ENCODE results near the gene HECTD4.

The HECTD4 gene

DNA sequence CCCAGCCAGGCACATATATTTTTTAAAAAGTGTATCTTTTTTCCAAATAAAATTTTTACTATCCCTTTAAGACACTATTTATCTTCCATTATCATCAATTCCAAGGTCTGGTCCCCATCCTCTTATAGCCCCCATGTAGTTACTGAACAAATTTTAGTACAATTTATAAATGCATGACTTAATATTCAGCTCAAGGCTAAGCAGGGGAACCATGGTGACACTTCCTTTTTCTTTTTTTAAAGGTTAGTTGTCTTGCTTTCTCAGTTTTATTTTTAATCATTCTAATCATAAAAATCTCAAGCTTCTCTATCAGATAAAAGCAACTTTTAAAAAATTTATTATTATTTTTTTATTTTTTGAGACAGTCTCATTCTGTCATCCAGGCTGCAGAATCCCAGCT, 164.6 kb downstream of the HECTD4 start:
- Histone ChIP-seq H3K4me3 (no peak overlapping the region), H3K9ac (no peak overlapping the region), H4K20me1 (no peaks in the 10 kb centered on the region), H3K4me1 (no peaks in the 10 kb centered on the region), H3K27ac (no peak overlapping the region), H3K36me3 (peaks cover 48 to 98% (median 73%) of the 10 kb centered on the region in 11 experiments), H3K4me2 (no peak overlapping the region), H3K9me3 (replicated peaks in 1 of 11) (no peaks in the 10 kb centered on the region), H3K27me3 (no peaks in the 10 kb centered on the region)
- TF ChIP-seq Cebpa-rat (IDR thresholded peaks at IDR 0.05) = no peak

DNA sequence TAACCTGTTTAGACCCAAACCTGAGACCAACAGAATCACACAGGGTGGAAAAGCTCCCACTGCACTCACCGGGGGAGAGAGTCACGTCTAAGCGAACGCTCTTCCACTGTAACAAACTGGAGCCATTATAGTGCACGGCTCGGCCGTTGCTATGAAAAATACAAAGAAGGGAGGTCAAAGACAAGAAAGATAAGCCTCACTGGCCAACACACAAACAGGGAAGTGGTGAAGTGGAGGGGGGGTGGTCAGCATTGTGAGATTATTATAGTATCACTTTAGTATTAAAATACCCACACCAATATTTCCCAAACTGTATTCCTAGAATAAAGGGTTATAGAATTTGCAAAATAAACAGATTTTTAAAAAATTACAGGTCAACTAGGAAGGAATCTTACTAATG, 166.0 kb downstream of the HECTD4 start:
- Histone ChIP-seq H3K36me3 (peaks cover 57 to 100% (median 80%) of the 10 kb centered on the region in 11 experiments), H3K27me3 (no peaks in the 10 kb centered on the region), H3K4me1 (no peaks in the 10 kb centered on the region), H4K20me1 (no peaks in the 10 kb centered on the region), H3K4me2 (no peak overlapping the region), H3K27ac (no peak overlapping the region), H3K4me3 (no peak overlapping the region), H3K9ac (no peak overlapping the region), H3K9me3 (replicated peaks in 1 of 11) (no peaks in the 10 kb centered on the region)
- TF ChIP-seq Cebpa-rat (IDR thresholded peaks at IDR 0.05) = no peak

DNA sequence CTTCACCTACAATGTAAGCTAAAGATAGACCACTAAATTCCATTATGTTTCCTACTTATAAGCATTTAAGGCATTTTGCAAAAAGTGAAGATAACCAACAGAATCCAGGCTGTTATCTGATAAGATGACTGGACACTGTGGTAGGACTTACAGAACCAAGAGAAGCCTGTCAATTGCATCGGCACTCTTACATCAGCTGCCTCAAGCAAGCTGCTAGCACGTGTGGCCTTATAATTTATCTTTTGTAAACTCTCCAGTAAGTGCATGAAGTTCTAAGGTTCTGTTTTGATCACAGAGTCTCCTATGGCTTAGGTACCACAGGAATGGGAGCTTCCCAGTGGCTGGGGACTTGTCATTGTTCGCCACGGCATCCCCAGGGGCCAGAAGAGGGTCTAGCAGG, 168.2 kb downstream of the HECTD4 start:
- peaks cover 78 to 100% (median 92%) of the 10 kb centered on the region in 11 experiments for H3K36me3 ChIP-seq
- no peak overlapping the region for H3K4me2 ChIP-seq
- H3K27me3 ChIP-seq = no peaks in the 10 kb centered on the region
- H3K27ac ChIP-seq = no peak overlapping the region
- no peak overlapping the region for H3K4me3 ChIP-seq
- H3K4me1 ChIP-seq = no peaks in the 10 kb centered on the region
- H4K20me1 ChIP-seq = no peaks in the 10 kb centered on the region
- H3K9ac ChIP-seq = no peak overlapping the region
- TF ChIP-seq Cebpa-rat (IDR thresholded peaks at IDR 0.05) = no peak
- no peaks in the 10 kb centered on the region for H3K9me3 ChIP-seq (replicated peaks in 1 of 11)

DNA sequence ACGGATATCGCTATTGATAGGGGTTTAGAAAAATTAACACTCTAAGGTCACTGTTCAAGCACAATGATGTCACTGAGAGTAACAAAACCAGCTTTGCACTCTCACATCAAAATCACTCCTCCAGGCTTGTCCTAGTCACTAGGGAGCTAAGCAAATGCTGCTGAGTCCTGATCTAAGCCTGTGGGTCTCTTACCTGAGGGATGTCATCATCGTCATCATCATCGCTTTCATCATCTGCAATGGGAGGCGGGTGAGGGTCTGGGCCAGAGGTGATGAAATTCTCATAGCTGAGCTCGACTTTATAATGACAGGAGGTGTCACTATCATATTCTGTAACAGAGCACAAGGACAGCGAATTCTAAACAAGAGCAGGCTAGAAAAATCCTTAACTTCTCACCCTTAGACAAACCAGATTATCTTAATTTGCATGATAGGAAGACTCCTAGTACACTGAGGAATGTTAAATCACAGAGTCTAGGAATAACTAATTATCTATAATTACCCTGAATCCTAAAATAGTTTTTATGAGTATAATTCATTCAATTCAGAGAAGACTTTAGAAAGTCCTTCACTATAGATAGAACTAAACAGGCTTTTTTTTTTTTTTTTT, 173.8 kb downstream of the HECTD4 start:
- Histone ChIP-seq H3K36me3 (peaks cover 93 to 100% (median 98%) of the 10 kb centered on the region in 11 experiments), H3K4me1 (no peaks in the 10 kb centered on the region), H4K20me1 (0 out of 22 replicates have a peak, but pooled peaks cover 0 to 5% (median 0%) of the 10 kb centered on the region in 11 experiments), H3K27me3 (no peaks in the 10 kb centered on the region), H3K9ac (no peak overlapping the region), H3K27ac (no peak overlapping the region), H3K9me3 (replicated peaks in 1 of 11) (no peaks in the 10 kb centered on the region), H3K4me3 (no peak overlapping the region), H3K4me2 (no peak overlapping the region)
- no peak for TF ChIP-seq Cebpa-rat (IDR thresholded peaks at IDR 0.05)

DNA sequence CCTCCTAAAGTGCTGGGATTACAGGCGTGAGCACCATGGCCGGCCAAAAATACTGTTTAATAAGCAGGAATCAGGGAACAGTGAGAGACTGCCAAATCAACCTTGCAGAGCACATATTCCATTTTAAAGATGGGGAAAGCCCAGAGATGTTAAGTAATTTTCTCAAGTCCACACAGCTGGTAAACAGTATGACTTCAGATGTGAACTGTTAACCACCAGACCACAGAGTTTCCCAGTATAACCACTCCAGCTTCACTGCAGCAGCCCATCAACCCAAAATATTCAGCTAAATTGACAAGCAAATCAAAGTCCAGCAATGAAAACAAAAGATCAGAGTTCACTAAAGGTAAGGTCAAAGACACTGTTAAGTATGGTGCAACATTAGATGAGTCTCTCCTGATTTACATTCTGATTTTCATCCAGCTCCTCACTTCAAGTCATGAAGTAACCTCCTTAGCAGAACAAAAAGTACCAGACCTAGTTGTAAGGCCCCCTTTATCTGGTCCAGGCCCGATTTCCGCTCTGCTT, 174.8 kb downstream of the HECTD4 start:
- Histone ChIP-seq H3K4me1 (no peaks in the 10 kb centered on the region), H3K9me3 (replicated peaks in 1 of 11) (no peaks in the 10 kb centered on the region), H3K36me3 (peaks cover 93 to 100% (median 99%) of the 10 kb centered on the region in 11 experiments), H3K4me2 (no peak overlapping the region), H3K27me3 (no peaks in the 10 kb centered on the region), H3K27ac (no peak overlapping the region), H3K4me3 (no peak overlapping the region), H3K9ac (no peak overlapping the region), H4K20me1 (0 out of 22 replicates have a peak, but pooled peaks cover 0 to 5% (median 0%) of the 10 kb centered on the region in 11 experiments)
- TF ChIP-seq Cebpa-rat (IDR thresholded peaks at IDR 0.05) = no peak

DNA sequence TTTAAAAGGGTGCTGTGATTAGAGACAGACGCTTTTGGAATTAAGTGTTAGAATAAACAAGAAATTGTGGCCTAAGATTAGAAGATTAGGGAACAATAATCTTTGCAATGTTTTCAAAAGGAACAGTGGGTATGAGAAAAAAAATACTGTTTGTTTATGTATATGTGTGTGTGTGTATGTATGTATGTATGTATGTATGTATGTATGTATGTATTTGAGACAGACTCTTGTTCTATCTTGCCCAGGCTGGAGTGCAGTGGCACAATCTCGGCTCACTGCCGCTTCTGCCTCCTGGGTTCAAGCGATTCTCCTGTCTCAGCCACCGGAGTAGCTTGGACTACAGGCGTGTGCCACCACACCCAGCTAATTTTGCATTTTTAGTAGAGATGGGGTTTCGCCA, 175.3 kb downstream of the HECTD4 start:
- H3K27ac ChIP-seq = no peak overlapping the region
- no peak overlapping the region for H3K4me2 ChIP-seq
- no peaks in the 10 kb centered on the region for H3K27me3 ChIP-seq
- no peak overlapping the region for H3K4me3 ChIP-seq
- no peaks in the 10 kb centered on the region for H3K9me3 ChIP-seq (replicated peaks in 1 of 11)
- H3K4me1 ChIP-seq = no peaks in the 10 kb centered on the region
- no peak overlapping the region for H3K9ac ChIP-seq
- H3K36me3 ChIP-seq = peaks cover 88 to 100% (median 98%) of the 10 kb centered on the region in 11 experiments
- H4K20me1 ChIP-seq = 0 out of 22 replicates have a peak, but pooled peaks cover 0 to 5% (median 0%) of the 10 kb centered on the region in 11 experiments
- TF ChIP-seq Cebpa-rat (IDR thresholded peaks at IDR 0.05) = no peak

DNA sequence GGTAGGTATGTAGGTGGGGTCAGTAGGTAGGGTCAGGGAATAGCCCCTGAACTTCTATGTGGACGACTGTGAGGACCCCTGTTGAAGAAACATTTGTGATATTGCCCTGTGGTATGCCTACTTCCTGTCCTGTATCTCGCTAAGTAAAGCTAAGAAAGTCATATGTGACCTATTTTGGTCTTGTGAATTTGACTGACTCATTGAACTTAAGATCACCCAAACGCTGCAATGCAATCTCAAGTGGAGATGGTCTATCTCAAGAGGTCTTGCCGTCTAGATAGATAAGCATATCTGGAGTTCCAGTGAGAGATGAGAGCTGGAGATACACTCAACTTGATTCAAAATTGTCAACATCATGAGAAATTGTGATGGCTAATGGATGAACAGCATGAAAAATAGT, 183.1 kb downstream of the HECTD4 start:
- Histone ChIP-seq H3K4me3 (no peak overlapping the region), H3K9ac (no peak overlapping the region), H3K4me2 (no peak overlapping the region), H3K27ac (no peak overlapping the region), H3K36me3 (peaks cover 68 to 98% (median 91%) of the 10 kb centered on the region in 11 experiments), H3K9me3 (replicated peaks in 1 of 11) (no peaks in the 10 kb centered on the region), H3K27me3 (no peaks in the 10 kb centered on the region), H4K20me1 (peaks cover 0 to 7% (median 0%) of the 10 kb centered on the region in 11 experiments; a peak in 1 of 22 replicates), H3K4me1 (no peaks in the 10 kb centered on the region)
- TF ChIP-seq Cebpa-rat (IDR thresholded peaks at IDR 0.05) = no peak

DNA sequence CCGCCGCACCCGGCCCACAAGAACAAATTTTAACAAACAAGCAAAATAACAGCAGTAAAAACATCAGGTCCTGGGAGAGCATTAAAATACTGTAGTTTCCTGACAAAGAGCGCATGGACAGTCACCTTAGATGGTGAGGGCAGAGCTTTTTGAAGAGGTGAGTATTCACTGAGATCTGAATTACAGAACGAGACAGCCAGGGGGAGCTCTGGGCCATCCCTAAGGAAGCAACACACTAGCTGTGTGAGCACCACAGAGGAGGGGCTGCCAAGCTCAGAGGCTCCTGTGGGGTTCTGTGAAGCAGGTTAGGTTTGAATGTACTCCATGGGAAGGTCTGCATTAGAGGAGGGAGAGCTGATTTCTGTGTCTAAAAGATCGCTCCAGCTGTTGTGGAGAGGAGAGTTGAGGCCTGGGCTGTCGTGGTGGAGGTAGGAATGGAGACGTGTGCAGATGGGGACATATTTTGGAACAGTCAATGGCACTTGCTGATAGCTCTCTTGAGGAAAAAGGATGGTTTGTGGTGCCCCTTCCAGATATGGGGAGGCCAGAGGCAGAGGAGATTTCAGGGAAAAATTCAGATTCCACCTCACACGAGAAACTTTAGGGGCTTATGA, 184.0 kb downstream of the HECTD4 start:
- Histone ChIP-seq H3K27ac (no peak overlapping the region), H3K4me2 (no peak overlapping the region), H3K36me3 (peaks cover 68 to 98% (median 91%) of the 10 kb centered on the region in 11 experiments), H4K20me1 (peaks cover 0 to 7% (median 0%) of the 10 kb centered on the region in 11 experiments; a peak in 1 of 22 replicates), H3K27me3 (no peaks in the 10 kb centered on the region), H3K4me3 (no peak overlapping the region), H3K9ac (no peak overlapping the region), H3K9me3 (replicated peaks in 1 of 11) (no peaks in the 10 kb centered on the region), H3K4me1 (no peaks in the 10 kb centered on the region)
- TF ChIP-seq Cebpa-rat (IDR thresholded peaks at IDR 0.05) = no peak

DNA sequence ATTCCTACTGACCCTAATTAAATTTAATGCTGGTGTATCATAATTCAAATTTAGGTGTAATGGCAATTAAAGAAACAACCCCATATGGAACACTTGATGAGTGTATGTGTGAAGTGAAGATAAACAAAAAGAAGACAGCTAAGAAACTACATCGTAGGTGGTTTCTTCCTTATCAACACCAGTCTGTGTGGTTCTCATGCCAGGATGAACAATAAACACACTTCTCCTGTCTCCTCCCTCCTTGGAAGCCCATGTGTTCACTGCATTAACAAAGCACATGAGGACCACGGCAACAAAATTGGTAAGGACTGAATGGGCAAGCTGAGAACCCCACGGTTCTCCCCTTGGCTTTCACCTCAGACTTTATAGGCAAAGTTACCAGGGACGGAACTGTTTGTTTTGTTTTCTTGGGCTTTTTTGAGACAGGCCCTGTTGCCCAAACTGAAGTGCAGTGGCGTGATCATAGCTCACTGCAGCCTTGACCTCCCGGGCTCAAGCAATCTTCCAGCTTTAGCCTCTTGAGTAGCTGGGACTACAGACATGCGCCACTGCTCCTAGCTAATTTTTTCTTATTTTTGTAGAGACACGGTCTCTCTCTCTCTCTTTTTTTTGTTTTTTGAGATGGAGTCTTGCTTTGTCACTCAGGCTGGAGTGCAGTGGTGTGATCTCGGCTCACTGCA, 185.9 kb downstream of the HECTD4 start:
- 0 out of 22 replicates have a peak overlapping the region, but pooled peaks of 1 of the 11 experiments have one; percentile 2 for H3K9ac ChIP-seq
- H3K9me3 ChIP-seq (replicated peaks in 1 of 11) = no peaks in the 10 kb centered on the region
- no peak for TF ChIP-seq Cebpa-rat (IDR thresholded peaks at IDR 0.05)
- H3K36me3 ChIP-seq = peaks cover 80 to 100% (median 96%) of the 10 kb centered on the region in 11 experiments
- no peaks in the 10 kb centered on the region for H3K27me3 ChIP-seq
- peaks cover 0 to 7% (median 0%) of the 10 kb centered on the region in 11 experiments; a peak in 1 of 22 replicates for H4K20me1 ChIP-seq
- no peak overlapping the region for H3K27ac ChIP-seq
- no peak overlapping the region for H3K4me3 ChIP-seq
- no peak overlapping the region for H3K4me2 ChIP-seq
- H3K4me1 ChIP-seq = no peaks in the 10 kb centered on the region

All from BLaER1 treated with 17β-estradiol and CSF1 and Interleukin-3, amounts not matched to agents 10 nM and 100 nM (cell line).